ENCODE data around the gene BPI. TPM values are rescaled to one million over a fixed set of nuclear protein-coding genes. Genes with fewer than 3 reads are reported as not detected.

Gene BPI
- total and polyA plus RNA-seq, 2 donors (not counting 1 experiment from before 2014, with no cell fraction given) = 0.10 to 0.44 TPM

- Histone ChIP-seq H3K4me2 (replicated peaks; ENCODE audit: low read depth, low read length, poor library complexity, severe bottlenecking) (no peak overlapping the region), H3K9ac (ENCODE audit: low read length) (no peak overlapping the region), H3K36me3 (replicated peaks in 1 of 2; ENCODE audit: control extremely low read depth in 1 of 2, control insufficient read depth in 1 of 2, extremely low read depth in 1 of 2, insufficient read depth in 2 of 2, low read length in 1 of 2) (no peaks in the 10 kb centered on the region), H3K27ac (ENCODE audit: low read length in 2 of 2) (no peak overlapping the region), H2AFZ (ENCODE audit: insufficient read depth, low read depth, low read length, poor library complexity, severe bottlenecking) (no peak overlapping the region), H3K27me3 (replicated peaks in 1 of 4; ENCODE audit: control extremely low read depth in 1 of 4, control insufficient read depth in 3 of 4, insufficient read depth in 4 of 4, low read length in 3 of 4) (peaks cover 0 to 3% (median 0%) of the 10 kb centered on the region in 4 experiments), H3K4me1 (ENCODE audit: control insufficient read depth in 2 of 2, insufficient read depth in 2 of 2, low read length in 2 of 2) (no peaks in the 10 kb centered on the region), H3K9me3 (ENCODE audit: control extremely low read depth in 1 of 3, control insufficient read depth in 2 of 3, insufficient read depth in 1 of 3, low read length in 2 of 3) (no peaks in the 10 kb centered on the region), H3K4me3 (ENCODE audit: control extremely low read depth in 1 of 5, extremely low read depth in 1 of 5, insufficient read depth in 1 of 5, low read depth in 2 of 5, low read length in 4 of 5) (no peak overlapping the region), H3K79me2 (ENCODE audit: control insufficient read depth, insufficient read depth, low read length) (no peaks in the 10 kb centered on the region), H4K20me1 (ENCODE audit: control insufficient read depth, insufficient read depth, low read length, poor library complexity, severe bottlenecking) (no peaks in the 10 kb centered on the region)
- Mint-ChIP-seq H3K9me3 (ENCODE audit: insufficient read depth) (no peaks in the 10 kb centered on the region), H3K4me1 (peaks cover 2% of the 10 kb centered on the region), H3K4me3 (no peak overlapping the region), H3K27ac (no peak overlapping the region), H3K27me3 (peaks cover 8% of the 10 kb centered on the region)
- intact Hi-C loops (cut with micrococcal nuclease) = no loop called here
- ATAC-seq (ENCODE audit: low read depth) = no peak
- ChIA-PET CTCF (no interaction called here), POLR2A (no interaction called here)
- TF ChIP-seq EZH2 (IDR thresholded peaks at IDR 0.05; ENCODE audit: borderline replicate concordance, insufficient read depth, low read depth, low read length, poor library complexity, severe bottlenecking) (no peak), CTCF (IDR thresholded peaks at IDR 0.05) (no peak)
- 75% methylated on average over 12 of the region's 15 CpGs for WGBS (ENCODE audit: insufficient coverage)
- no peak for DNase-seq
Measured at GRCh38 chr20:38350879-38351775, 47.2 kb downstream of the BPI start.

- H3K9me3 Mint-ChIP-seq (ENCODE audit: insufficient read depth) = no peaks in the 10 kb centered on the region
- Histone ChIP-seq H3K27me3 (replicated peaks in 1 of 4; ENCODE audit: control extremely low read depth in 1 of 4, control insufficient read depth in 3 of 4, insufficient read depth in 4 of 4, low read length in 3 of 4) (peaks cover 0 to 2% (median 0%) of the 10 kb centered on the region in 4 experiments), H3K4me1 (ENCODE audit: control insufficient read depth in 2 of 2, insufficient read depth in 2 of 2, low read length in 2 of 2) (no peaks in the 10 kb centered on the region), H3K4me3 (ENCODE audit: control extremely low read depth in 1 of 5, extremely low read depth in 1 of 5, insufficient read depth in 1 of 5, low read depth in 2 of 5, low read length in 4 of 5) (no peak overlapping the region), H3K9ac (ENCODE audit: low read length) (no peak overlapping the region), H3K27ac (ENCODE audit: low read length in 2 of 2) (no peak overlapping the region), H3K36me3 (replicated peaks in 1 of 2; ENCODE audit: control extremely low read depth in 1 of 2, control insufficient read depth in 1 of 2, extremely low read depth in 1 of 2, insufficient read depth in 2 of 2, low read length in 1 of 2) (no peaks in the 10 kb centered on the region), H3K9me3 (ENCODE audit: control extremely low read depth in 1 of 3, control insufficient read depth in 2 of 3, insufficient read depth in 1 of 3, low read length in 2 of 3) (no peaks in the 10 kb centered on the region), H3K79me2 (ENCODE audit: control insufficient read depth, insufficient read depth, low read length) (no peaks in the 10 kb centered on the region), H4K20me1 (ENCODE audit: control insufficient read depth, insufficient read depth, low read length, poor library complexity, severe bottlenecking) (no peaks in the 10 kb centered on the region), H3K4me2 (replicated peaks; ENCODE audit: low read depth, low read length, poor library complexity, severe bottlenecking) (no peak overlapping the region), H2AFZ (ENCODE audit: insufficient read depth, low read depth, low read length, poor library complexity, severe bottlenecking) (no peak overlapping the region)
- 74% methylated on average over 3 of the region's 7 CpGs for WGBS (ENCODE audit: insufficient coverage)
- H3K27ac Mint-ChIP-seq = no peak overlapping the region
- DNase-seq (no peak), ATAC-seq (ENCODE audit: low read depth) (no peak)
- H3K27me3 Mint-ChIP-seq = peaks cover 4% of the 10 kb centered on the region
- H3K4me1 Mint-ChIP-seq = peaks cover 4% of the 10 kb centered on the region
- ChIA-PET CTCF (interaction anchor here (0.9 kb wide), 1 partner anchor 295 kb away, joined by 3 read pairs; no protein-coding TSS in a partner anchor), POLR2A (no interaction called here)
- TF ChIP-seq CTCF (IDR thresholded peaks at IDR 0.05) (no peak), EZH2 (IDR thresholded peaks at IDR 0.05; ENCODE audit: borderline replicate concordance, insufficient read depth, low read depth, low read length, poor library complexity, severe bottlenecking) (no peak)
- intact Hi-C loops (cut with micrococcal nuclease) = no loop called here
- H3K4me3 Mint-ChIP-seq = no peak overlapping the region
Measured at GRCh38 chr20:38353316-38353715, 49.4 kb downstream of the BPI start.

Data from B cell (primary cell).